Ecto neural progenitor cell (in vitro differentiated cells): ENCODE data around the gene PHLPP1.
"Not testable (repeated sequence)": the region's sequence is repeated elsewhere in the genome, so short reads cannot be mapped to it uniquely, and the experiment has no call there.

ENCODE experiments used
- DNase-seq: peaks from one replicate; pipeline ENCODE4 v3.0.0-alpha.2; 2018; ENCODE audit warnings: low spot score

Gene PHLPP1

GRCh38 chr18:62717925-62718800 is 2.8 kb downstream of the PHLPP1 start:
- no peak for DNase-seq

GRCh38 chr18:62720048-62720447 is 4.7 kb downstream of the PHLPP1 start:
- DNase-seq: no peak

GRCh38 chr18:62720766-62721613 is 5.6 kb downstream of the PHLPP1 start:
- DNase-seq: no peak

- no peak for DNase-seq
Observed at GRCh38 chr18:62721839-62722795, 6.8 kb downstream of the PHLPP1 start.

- DNase-seq: no peak
Observed at GRCh38 chr18:62723666-62724281, 8.4 kb downstream of the PHLPP1 start.

- DNase-seq: no peak
Observed at GRCh38 chr18:62725896-62726295, 10.6 kb downstream of the PHLPP1 start.

- DNase-seq: no peak
Observed at GRCh38 chr18:62728254-62728653, 12.9 kb downstream of the PHLPP1 start.

- no peak for DNase-seq
Observed at GRCh38 chr18:62729487-62730386, 14.4 kb downstream of the PHLPP1 start.

- no peak for DNase-seq
Observed at GRCh38 chr18:62730941-62731340, 15.6 kb downstream of the PHLPP1 start.

GRCh38 chr18:62732617-62733016 is 17.3 kb downstream of the PHLPP1 start:
- no peak for DNase-seq

- no peak for DNase-seq
Observed at GRCh38 chr18:62734290-62734689, 18.9 kb downstream of the PHLPP1 start.

- DNase-seq: no peak
Observed at GRCh38 chr18:62735387-62735786, 20.0 kb downstream of the PHLPP1 start.

GRCh38 chr18:62736077-62736855 is 20.9 kb downstream of the PHLPP1 start:
- DNase-seq: no peak

- DNase-seq: no peak
Observed at GRCh38 chr18:62737241-62737873, 22.0 kb downstream of the PHLPP1 start.

- DNase-seq: no peak
Observed at GRCh38 chr18:62738639-62739038, 23.3 kb downstream of the PHLPP1 start.

GRCh38 chr18:62739911-62740310 is 24.6 kb downstream of the PHLPP1 start:
- no peak for DNase-seq

GRCh38 chr18:62740650-62741049 is 25.3 kb downstream of the PHLPP1 start:
- not testable (repeated sequence) for DNase-seq

- no peak for DNase-seq
Observed at GRCh38 chr18:62741118-62741566, 25.8 kb downstream of the PHLPP1 start.

GRCh38 chr18:62741584-62741983 is 26.2 kb downstream of the PHLPP1 start:
- DNase-seq: no peak
